HG02678 (cell line): Measurements from ENCODE around the gene ASF1B.

Experiments
- ATAC-seq: cut with Tn5 transposase; IDR thresholded peaks from one replicate; pipeline ENCODE4 v1.9.1; 2021; ENCODE audit warnings: mild to moderate bottlenecking, moderate library complexity; ENCODE audit not compliant: unreplicated experiment

Gene ASF1B

DNA sequence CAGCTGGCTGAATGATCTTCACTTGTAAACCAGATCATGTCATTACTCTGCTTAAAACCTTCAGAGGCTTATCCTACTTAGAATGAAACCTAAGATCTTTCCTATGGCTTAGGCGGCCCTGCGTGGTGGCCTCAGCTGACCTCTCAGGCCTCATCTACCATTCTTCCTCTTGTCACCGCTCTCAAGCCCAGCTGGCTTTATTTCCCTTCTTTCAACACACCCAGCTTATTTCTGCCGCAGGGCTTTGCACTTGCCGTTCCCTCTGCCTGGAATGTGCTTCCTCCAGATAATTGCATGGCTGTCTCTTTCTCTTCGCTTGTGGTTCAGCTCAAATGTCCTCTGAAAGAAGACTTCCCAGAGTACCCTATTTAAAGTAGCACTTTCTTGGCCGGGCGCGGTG is 3.6 kb upstream of the ASF1B start:
- no peak for ATAC-seq

- ATAC-seq: no peak
These were observed 2.3 kb upstream of the ASF1B start for GRCh38 chr19:14138576-14139265.

DNA sequence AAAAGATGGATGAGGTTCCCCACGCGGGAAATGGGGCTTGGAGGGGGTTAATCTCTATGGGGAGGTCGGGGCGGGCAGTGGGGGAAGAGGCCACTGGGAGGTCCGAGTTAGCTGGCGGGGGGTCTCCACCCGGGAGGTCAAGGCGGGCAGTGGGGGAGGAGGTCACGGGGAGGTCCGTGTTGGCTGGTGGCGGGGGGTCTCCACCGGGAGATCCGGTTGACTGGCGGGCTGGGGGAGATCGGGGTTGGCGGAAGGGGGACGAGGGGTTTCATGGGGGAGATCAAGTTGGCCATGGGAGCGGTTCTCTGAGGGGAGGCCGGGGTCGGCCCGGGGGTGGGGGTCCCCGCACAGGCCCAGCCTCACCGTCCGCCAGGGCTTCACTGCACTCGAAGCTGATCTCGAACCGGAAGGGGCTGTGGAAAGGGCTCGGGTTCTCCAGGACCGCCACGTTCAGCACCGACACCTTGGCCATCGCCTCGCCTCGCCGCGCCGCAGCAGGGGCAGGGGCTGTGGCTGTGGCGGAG is 342 bp downstream of the ASF1B start:
- ATAC-seq: no peak

GRCh38 chr19:14135355-14135754 is 1.0 kb downstream of the ASF1B start:
- no peak for ATAC-seq

GRCh38 chr19:14127929-14128509 is 8.4 kb downstream of the ASF1B start:
- no peak for ATAC-seq

GRCh38 chr19:14127176-14127575 is 9.2 kb downstream of the ASF1B start:
- no peak for ATAC-seq

DNA sequence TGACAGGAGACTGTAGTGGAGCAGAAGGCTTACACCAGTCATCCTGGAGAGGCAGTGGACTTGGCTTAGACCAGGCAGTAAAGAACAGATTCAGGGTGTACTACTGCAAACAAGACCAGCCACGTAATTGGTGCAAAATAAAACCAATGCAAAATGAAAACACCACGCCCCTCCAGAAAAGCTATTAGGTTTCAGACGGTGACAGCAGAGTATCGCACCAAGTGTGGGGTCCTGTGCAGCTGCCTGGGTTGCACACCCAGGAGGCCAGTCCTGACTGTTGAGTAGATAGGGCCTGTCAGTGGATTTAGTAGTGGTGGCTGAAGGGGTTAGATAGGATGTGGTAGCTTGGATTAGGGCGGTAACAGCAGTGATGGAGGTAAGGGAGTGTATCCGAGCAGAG is 13.5 kb downstream of the ASF1B start:
- no peak for ATAC-seq

- ATAC-seq: no peak
These were observed 15.9 kb downstream of the ASF1B start for GRCh38 chr19:14120497-14120780.

DNA sequence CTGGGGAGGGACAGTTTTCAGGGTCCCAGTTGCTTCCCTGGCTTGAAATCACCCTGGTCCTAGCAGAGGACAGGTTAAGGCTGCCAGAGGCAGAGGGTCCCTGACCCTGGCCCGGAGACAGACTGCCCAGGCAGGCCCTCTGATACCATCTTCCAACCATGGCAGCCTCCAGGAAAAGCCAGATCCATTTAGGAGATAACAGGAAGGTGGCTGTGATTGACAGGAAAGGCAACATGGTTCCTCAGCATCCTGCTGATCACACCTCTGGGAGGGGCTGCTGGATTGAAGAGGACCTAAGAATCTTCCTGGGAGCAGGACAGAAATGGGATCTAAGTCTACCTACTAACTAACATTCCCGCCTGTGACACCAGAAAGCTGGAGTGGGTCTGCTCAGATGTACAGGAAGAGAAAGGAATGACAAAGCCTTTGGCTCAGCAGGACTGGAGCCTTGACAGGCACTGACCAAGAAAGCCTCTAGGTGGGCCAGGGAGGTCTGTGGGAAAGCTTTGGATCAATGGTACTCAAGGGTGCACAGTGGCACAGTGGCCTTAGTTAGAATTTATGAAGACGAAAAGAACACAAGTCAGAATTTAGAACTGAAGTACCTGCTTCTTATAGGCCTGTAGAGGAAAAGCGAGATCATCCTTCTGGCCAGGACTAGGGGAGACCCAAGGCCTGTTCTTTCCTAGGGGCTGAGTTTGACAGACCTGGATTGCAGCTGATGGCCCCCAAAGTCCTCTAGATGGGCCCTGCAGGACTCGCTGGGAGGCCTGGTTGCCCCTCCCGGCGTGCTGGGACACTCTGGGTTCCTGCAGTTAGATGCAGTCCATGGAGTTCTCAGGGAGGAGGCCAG is 16.5 kb downstream of the ASF1B start:
- no peak for ATAC-seq

DNA sequence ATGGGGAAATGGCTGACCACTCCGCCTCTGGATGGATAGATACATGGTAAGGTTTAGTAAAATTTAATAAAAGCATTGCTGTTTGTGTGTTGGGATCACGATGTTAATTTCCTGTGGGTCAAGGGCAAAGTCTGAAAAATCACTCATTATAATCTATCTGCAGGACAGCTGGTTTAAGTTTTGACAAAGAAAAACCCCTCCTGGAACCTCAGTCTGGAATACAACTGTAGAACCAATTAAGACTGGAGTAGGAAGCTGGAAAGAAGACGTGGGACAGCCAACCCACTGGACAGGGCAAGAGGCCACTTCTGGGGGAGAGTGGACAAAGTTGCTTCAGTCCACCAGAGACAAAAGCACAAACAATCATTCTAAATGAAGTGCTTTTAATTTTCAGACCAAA is 17.2 kb downstream of the ASF1B start:
- ATAC-seq: no peak

GRCh38 chr19:14118165-14119051 is 18.0 kb downstream of the ASF1B start:
- ATAC-seq: peak; percentile 34

DNA sequence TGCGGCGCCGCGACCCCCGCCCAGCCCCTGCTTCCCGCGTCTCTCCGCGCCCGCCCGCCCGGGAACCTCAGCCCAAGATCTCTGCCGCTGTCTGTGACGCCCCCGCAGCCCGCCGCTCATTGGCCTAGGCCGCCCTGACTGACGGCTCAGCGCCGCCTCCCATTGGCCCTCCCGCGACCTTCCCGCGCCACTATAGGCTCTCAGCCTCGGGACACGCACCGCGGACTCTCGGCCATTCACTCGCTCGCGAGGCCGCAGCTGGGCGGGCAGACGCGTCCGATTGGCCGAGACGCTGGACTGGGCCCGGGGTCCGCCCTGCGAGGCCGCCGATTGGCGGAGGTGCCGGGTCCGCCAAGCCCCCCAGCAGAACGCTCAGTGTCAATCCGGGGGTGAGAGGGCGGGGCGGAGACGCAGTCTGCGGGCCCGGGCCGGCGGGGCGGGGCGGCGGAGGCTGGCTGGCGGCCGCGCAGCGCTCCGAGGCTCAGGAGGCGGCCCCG is 18.7 kb downstream of the ASF1B start, which contains the start of gene PRKACA:
Gene PRKACA (minus strand): TSS at position 95 of the 497 bp plus-strand sequence. CDS start 215 bp downstream, outside the sequence.
- ATAC-seq: peak; percentile 88

DNA sequence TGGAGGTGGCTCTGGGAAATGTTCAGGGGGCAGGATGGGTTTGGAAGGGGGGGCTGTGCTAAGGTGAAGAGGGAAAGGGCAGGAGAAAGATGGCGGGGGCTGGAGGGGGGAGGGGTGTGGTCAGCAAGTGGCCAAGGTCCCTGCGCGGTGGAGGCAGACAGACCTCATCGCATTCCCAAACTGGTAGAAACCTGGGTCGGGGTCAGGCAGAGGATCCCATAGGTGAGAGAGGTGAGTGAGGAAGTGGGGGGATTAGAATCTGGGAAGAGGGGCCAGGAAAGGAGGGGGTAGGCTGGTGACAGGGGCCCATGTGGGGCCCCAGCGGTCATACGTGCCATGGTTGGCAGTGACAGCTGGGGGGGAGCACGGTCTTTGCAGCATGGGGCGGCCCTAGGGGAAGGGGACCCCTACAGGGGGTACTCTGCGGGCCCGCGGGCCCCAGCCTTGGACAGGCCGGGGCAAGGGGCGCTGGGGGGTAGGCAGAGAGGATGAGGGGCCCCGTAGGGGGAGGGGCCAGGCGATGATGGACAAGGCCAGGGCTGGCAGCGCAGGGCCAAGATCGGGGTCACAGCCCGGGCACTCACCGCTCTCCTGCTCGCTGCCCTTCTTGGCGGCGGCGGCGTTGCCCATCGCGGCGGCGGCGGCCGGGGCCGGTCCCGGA is 19.3 kb downstream of the ASF1B start:
- peak; percentile 5 for ATAC-seq

DNA sequence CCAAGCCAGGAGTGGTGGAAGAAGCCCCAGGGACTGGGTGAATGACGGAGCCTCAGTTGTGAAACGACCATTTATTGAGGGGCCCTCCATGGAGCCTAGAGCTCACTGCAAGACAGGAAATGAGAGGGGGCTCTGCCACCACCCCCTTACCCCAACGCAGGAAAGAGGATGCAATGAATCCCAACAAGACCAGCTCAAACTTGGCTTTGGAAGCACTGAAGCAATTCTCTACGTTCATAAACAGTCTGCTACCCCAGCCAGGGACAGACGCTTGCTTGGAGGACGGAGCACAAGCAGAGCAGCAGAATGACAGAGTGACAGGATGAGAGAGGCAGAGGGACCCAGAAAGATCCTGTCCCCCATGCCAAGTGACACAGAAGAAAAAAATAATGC is 19.9 kb downstream of the ASF1B start:
- ATAC-seq: no peak

DNA sequence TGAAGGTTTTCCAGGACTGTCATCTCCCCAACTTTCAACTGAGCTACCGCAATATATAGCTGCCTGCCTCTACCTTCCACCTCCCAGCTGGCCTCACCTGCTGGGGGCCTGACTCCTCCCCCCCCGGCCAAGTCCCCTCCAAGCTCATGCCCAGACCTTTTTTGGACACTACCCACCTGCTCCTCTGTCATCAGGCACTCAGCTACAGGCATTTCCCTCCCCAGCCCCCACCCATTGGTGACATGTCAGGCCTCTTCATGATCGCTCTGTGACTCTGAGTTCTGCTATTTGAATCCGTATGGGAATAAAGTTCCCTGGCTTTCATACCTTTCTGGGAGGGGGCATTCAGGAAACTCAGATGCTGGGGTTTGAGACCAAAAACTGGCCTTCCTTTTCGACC is 20.6 kb downstream of the ASF1B start:
- no peak for ATAC-seq

- ATAC-seq: no peak
These were observed 21.5 kb downstream of the ASF1B start for GRCh38 chr19:14114854-14115253.

DNA sequence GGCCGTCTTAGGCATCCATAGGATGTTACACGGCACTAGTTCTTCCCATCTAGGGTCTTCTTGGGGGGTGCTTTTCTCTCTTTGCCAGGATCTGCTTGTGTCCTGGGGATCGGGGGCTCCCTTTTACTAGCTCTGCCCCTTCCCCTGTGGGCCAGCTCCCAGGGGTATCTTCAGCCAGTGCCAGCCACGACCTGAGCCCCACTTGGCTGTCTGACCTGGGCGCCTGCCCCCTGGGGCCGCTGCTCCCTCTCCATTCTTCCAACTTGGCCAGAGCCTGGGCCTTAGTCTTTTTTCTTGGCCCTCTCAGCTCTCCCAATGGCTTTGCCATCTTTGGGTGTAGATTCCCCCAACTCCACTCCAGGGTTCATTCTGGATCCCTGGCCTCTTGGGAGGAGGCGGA is 21.9 kb downstream of the ASF1B start:
- ATAC-seq: no peak

DNA sequence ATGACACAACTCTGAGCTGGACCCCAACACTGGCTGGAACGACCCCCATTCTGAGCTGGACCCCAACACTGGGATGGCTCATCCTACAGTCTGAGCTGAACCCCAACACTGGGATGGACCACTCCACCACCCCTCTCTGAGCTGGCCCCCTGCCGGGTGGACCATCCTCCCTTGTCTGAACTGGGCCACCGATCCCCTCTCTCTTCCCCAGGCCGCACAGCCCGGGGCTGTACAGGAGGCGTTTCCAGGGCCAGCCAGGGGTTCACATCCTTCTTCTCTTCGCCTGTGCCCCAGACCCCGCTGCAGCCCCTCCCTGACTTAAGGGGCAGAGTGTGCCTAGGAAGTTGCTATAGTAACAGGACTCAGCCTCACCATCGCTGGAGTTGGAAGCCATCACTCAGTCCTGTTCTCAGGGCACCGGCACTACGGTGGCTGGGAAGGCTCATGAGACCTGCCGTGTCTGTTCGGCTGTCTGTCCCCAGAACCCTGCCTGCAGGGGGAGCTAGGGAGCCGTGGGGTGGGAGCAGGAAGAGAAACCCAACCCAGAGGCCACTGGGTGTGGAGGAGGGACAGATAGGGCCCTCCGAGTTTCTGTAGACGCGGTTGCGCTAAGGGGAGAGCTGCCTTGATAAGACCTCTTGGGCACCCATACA is 22.5 kb downstream of the ASF1B start:
- ATAC-seq: no peak

GRCh38 chr19:14112809-14113385 is 23.5 kb downstream of the ASF1B start:
- ATAC-seq: no peak
